Mucosa of descending colon (tissue), 3 donors: Measurements from ENCODE around the gene MYMK. TPM values are rescaled to one million over a fixed set of nuclear protein-coding genes. Genes with fewer than 3 reads are reported as not detected.

ENCODE experiments used
- ATAC-seq: fragments of 200-7000 bp; cut with Tn5 transposase; one replicate; pipeline ENCODE4 v1.9.1; 2020; ENCODE audit warnings: mild to moderate bottlenecking, moderate library complexity
- DNase-seq, 3 donors: peaks; one replicate each; pipeline ENCODE4 v3.0.0-alpha.2; 2020
- H3K36me3 ChIP-seq: fragments of 200-600 bp; one replicate; pipeline ENCODE4 v1.8.0; 2021; ENCODE audit warnings: low read depth, mild to moderate bottlenecking
- H3K4me1 ChIP-seq: fragments of 200-600 bp; one replicate; pipeline ENCODE4 v1.8.0; 2021; ENCODE audit warnings: low read depth, mild to moderate bottlenecking
- H3K4me3 ChIP-seq: fragments of 200-600 bp; one replicate; pipeline ENCODE4 v1.8.0; 2021; ENCODE audit warnings: mild to moderate bottlenecking
- H3K9me3 ChIP-seq: fragments of 200-600 bp; one replicate; pipeline ENCODE4 v1.8.0; 2021; ENCODE audit warnings: mild to moderate bottlenecking
- CTCF ChIP-seq: fragments of 200-600 bp; IDR thresholded peaks from one replicate; pipeline ENCODE4 v1.8.0; 2022; ENCODE audit warnings: antibody characterized with exemption, mild to moderate bottlenecking
- intact Hi-C, 2 donors: fragments of 100-400 bp; cut with DNase I in 1 of 2; cut with micrococcal nuclease in 1 of 2; formaldehyde crosslinking; loops; one replicate each; pipeline versions ENCODE4 v1.11.0 to v1.11.1; 2022; cut with DNase I, micrococcal nuclease
- total RNA-seq, 3 donors: library from RNA; stranded (reverse); fragmentation: NEBNext Ultra II Directional in 2 of 3; extraction: Animal tissue kit (Norgen Biotek cat#: 25700) in 2 of 3; gene quantifications; one replicate each; pipeline versions ENCODE4 v1.2.1 to v1.2.4, GENCODE V29; 2021 to 2023
- donor health status: DM: no; HTN: no; CAD: no; lungs with moderate emphysema.
- donor health status: DM: no; HTN: no; CAD: no.
- donor health status: DM: no; HTN: yes; CAD: no.

Gene MYMK
- total RNA-seq, 3 donors from 2014 or later, result not detected

GRCh38 chr9:133502112-133502511, 22.6 kb downstream of the MYMK start:
- intact Hi-C loops, result no loop called here
- Histone ChIP-seq H3K4me1 (peaks cover 9% of the 10 kb centered on the region), H3K36me3 (no peaks in the 10 kb centered on the region), H3K4me3 (no peak overlapping the region), H3K9me3 (peaks cover 15% of the 10 kb centered on the region)
- no peak for ATAC-seq
- no peak for DNase-seq
- TF ChIP-seq CTCF, result no peak

GRCh38 chr9:133499892-133500270, 24.9 kb downstream of the MYMK start:
- TF ChIP-seq CTCF, result no peak

GRCh38 chr9:133499132-133499891, 25.4 kb downstream of the MYMK start:
- Histone ChIP-seq H3K9me3 (peaks cover 15% of the 10 kb centered on the region), H3K4me1 (peaks cover 9% of the 10 kb centered on the region), H3K36me3 (no peaks in the 10 kb centered on the region), H3K4me3 (no peak overlapping the region)
- ATAC-seq (peak; percentile 23), DNase-seq (peak in 1 of 3 donors; percentile 36)
- TF ChIP-seq CTCF, result no peak
- intact Hi-C loops, result no loop called here

More at GRCh38 chr9:133499892-133500270, 24.9 kb downstream of the MYMK start:
- H3K4me3 ChIP-seq, result no peak overlapping the region
- peaks cover 15% of the 10 kb centered on the region for H3K9me3 ChIP-seq
- H3K36me3 ChIP-seq, result no peaks in the 10 kb centered on the region
- DNase-seq (peak in 1 of 3 donors; percentile 23), ATAC-seq (no peak)
- intact Hi-C loops, result no loop called here
- H3K4me1 ChIP-seq, result peaks cover 9% of the 10 kb centered on the region

GRCh38 chr9:133496861-133497842, 27.6 kb downstream of the MYMK start:
- intact Hi-C loops, result no loop called here
- no peak for TF ChIP-seq CTCF
- ATAC-seq, result no peak

GRCh38 chr9:133495327-133496293, 29.1 kb downstream of the MYMK start:
- Histone ChIP-seq H3K36me3 (no peaks in the 10 kb centered on the region), H3K4me1 (peaks cover 9% of the 10 kb centered on the region), H3K9me3 (no peaks in the 10 kb centered on the region), H3K4me3 (no peak overlapping the region)
- no peak for ATAC-seq
- peak in 1 of 3 donors; percentile 2 for DNase-seq
- TF ChIP-seq CTCF, result no peak
- intact Hi-C loops, result no loop called here

More at GRCh38 chr9:133496861-133497842, 27.6 kb downstream of the MYMK start:
- no peak overlapping the region for H3K4me3 ChIP-seq
- DNase-seq, result peak in 1 of 3 donors; percentile 44
- peaks cover 8% of the 10 kb centered on the region for H3K9me3 ChIP-seq
- peaks cover 9% of the 10 kb centered on the region for H3K4me1 ChIP-seq
- no peaks in the 10 kb centered on the region for H3K36me3 ChIP-seq
